ENCODE results near the gene TASOR2. TPM values are rescaled to one million over a fixed set of nuclear protein-coding genes. Genes with fewer than 3 reads are reported as not detected.

TASOR2 gene
- total RNA-seq, 1 experiment from 2014 or later = 57.4 TPM

- H3K4me1 ChIP-seq (ENCODE audit: control insufficient read depth, insufficient read depth, low read length) = no peaks in the 10 kb centered on the region
- no peaks in the 10 kb centered on the region for H3K9me3 ChIP-seq (ENCODE audit: control insufficient read depth, insufficient read depth, low read depth, low read length)
- no peaks in the 10 kb centered on the region for H3K36me3 ChIP-seq (ENCODE audit: control insufficient read depth, insufficient read depth, low read length)
- no peak overlapping the region for H3K27ac ChIP-seq (ENCODE audit: low read length)
- H3K4me3 ChIP-seq (ENCODE audit: low read depth in 2 of 2, low read length in 2 of 2) = no peak overlapping the region
- ChIA-PET POLR2A (interaction anchor here (0.6 kb wide), 1 partner anchor 142 kb away, joined by 5 read pairs; no protein-coding TSS in a partner anchor), CTCF (interaction anchor here (0.6 to 0.7 kb wide), 2 partner anchors 62 to 144 kb away, joined by 4 to 5 read pairs; no protein-coding TSS in a partner anchor)
- TF ChIP-seq POLR2AphosphoS5 (IDR thresholded peaks at IDR 0.05; ENCODE audit: low read depth, low read length) = no peak
- no peak for TF ChIP-seq TCF7L2 (IDR thresholded peaks at IDR 0.05; ENCODE audit: low read depth, low read length)
- TF ChIP-seq SIN3A (IDR thresholded peaks at IDR 0.05; ENCODE audit: borderline replicate concordance, insufficient read depth, low read depth, low read length) = no peak
- no peak for TF ChIP-seq REST (IDR thresholded peaks at IDR 0.05; ENCODE audit: insufficient read depth in 1 of 2, low read depth in 2 of 2, low read length in 1 of 2)
- no peak for TF ChIP-seq CTCF (IDR thresholded peaks at IDR 0.05)
- ATAC-seq (no peak), DNase-seq (ENCODE audit: low read depth, low spot score) (no peak)
- no peaks in the 10 kb centered on the region for H3K27me3 ChIP-seq (ENCODE audit: control insufficient read depth, insufficient read depth, low read length)
- in situ Hi-C loops (cut with HindIII; ENCODE audit: low pct_unique_long_range_greater_than_20kb, low sequenced_read_pairs) (no loop called here), intact Hi-C loops (cut with micrococcal nuclease; ENCODE audit: unreplicated experiment) (no loop called here)
- BruUV-seq (replicated peaks) = no TSS peak
Observed at GRCh38 chr10:5644930-5645329, 39.7 kb upstream of the TASOR2 start.

- BruUV-seq (replicated peaks) = no TSS peak
- H3K27me3 ChIP-seq (ENCODE audit: control insufficient read depth, insufficient read depth, low read length) = no peaks in the 10 kb centered on the region
- no peak for DNase-seq (ENCODE audit: low read depth, low spot score)
- ChIA-PET CTCF (interaction anchor here (0.6 kb wide), 1 partner anchor 63 kb away, joined by 4 read pairs; no protein-coding TSS in a partner anchor), POLR2A (no interaction called here)
- ATAC-seq = no peak
- intact Hi-C loops (cut with micrococcal nuclease; ENCODE audit: unreplicated experiment) (no loop called here), in situ Hi-C loops (cut with HindIII; ENCODE audit: low pct_unique_long_range_greater_than_20kb, low sequenced_read_pairs) (no loop called here)
- no peak overlapping the region for H3K4me3 ChIP-seq (ENCODE audit: low read depth in 2 of 2, low read length in 2 of 2)
- no peak overlapping the region for H3K27ac ChIP-seq (ENCODE audit: low read length)
- no peaks in the 10 kb centered on the region for H3K36me3 ChIP-seq (ENCODE audit: control insufficient read depth, insufficient read depth, low read length)
- no peaks in the 10 kb centered on the region for H3K9me3 ChIP-seq (ENCODE audit: control insufficient read depth, insufficient read depth, low read depth, low read length)
- H3K4me1 ChIP-seq (ENCODE audit: control insufficient read depth, insufficient read depth, low read length) = no peaks in the 10 kb centered on the region
- no peak for TF ChIP-seq TCF7L2 (IDR thresholded peaks at IDR 0.05; ENCODE audit: low read depth, low read length)
- TF ChIP-seq POLR2AphosphoS5 (IDR thresholded peaks at IDR 0.05; ENCODE audit: low read depth, low read length) = no peak
- no peak for TF ChIP-seq CTCF (IDR thresholded peaks at IDR 0.05)
- TF ChIP-seq SIN3A (IDR thresholded peaks at IDR 0.05; ENCODE audit: borderline replicate concordance, insufficient read depth, low read depth, low read length) = no peak
- TF ChIP-seq REST (IDR thresholded peaks at IDR 0.05; ENCODE audit: insufficient read depth in 1 of 2, low read depth in 2 of 2, low read length in 1 of 2) = no peak
Observed at GRCh38 chr10:5645375-5645774, 39.3 kb upstream of the TASOR2 start.

All from Panc1 (cell line).